IMR-90 (cell line): ENCODE measurements around the gene DUS1L. TPM values are rescaled to one million over a fixed set of nuclear protein-coding genes. Genes with fewer than 3 reads are reported as not detected.

Experiments
- ATAC-seq: fragments of 200-7000 bp; cut with Tn5 transposase; 2 replicates; pipeline ENCODE4 v1.9.1; 2020; ENCODE audit warnings: low read depth, mild to moderate bottlenecking, moderate library complexity
- BruUV-seq: library from RNA; stranded (reverse); fragments of 400-500 nt; replicated peaks from 2 replicates; lab custom pipeline; 2021; lab: Mats Ljungman, UMichigan
- CTCF ChIA-PET: fragments of 300-600 bp; formaldehyde crosslinking; extraction: SDS; loops from one replicate; lab custom pipeline; 2021; ENCODE audit warnings: antibody characterized with exemption; lab: Yijun Ruan, JAX
- POLR2A ChIA-PET: fragments of 300-600 bp; sonication (Branson Sonifier 250); formaldehyde crosslinking; loops from one replicate; lab custom pipeline; 2022; ENCODE audit warnings: antibody characterized with exemption; ENCODE audit not compliant: unreplicated experiment; lab: Charles Lee
- DNase-seq: peaks from one replicate; pipeline ENCODE4 v3.0.0; 2013
- H2AFZ ChIP-seq: replicated peaks from 2 replicates; pipeline ENCODE3; 2013; ENCODE audit warnings: low read length, mild to moderate bottlenecking; ENCODE audit not compliant: poor library complexity
- H2AK5ac ChIP-seq: 2 replicates; pipeline ENCODE4 v1.6.1; 2013; ENCODE audit warnings: low read depth, low read length, inconsistent platforms
- H2AK9ac ChIP-seq: replicated peaks from 2 replicates; pipeline ENCODE3; 2013; ENCODE audit warnings: mild to moderate bottlenecking, low read depth, low read length, moderate library complexity; ENCODE audit not compliant: poor library complexity
- H2BK120ac ChIP-seq: 2 replicates; pipeline ENCODE4 v1.6.1; 2013; ENCODE audit warnings: low read depth, low read length, inconsistent platforms
- H2BK15ac ChIP-seq: 3 replicates; pipeline ENCODE4 v1.6.1; 2013; ENCODE audit warnings: low read depth, low read length, inconsistent platforms
- H2BK20ac ChIP-seq: 2 replicates; pipeline ENCODE4 v1.6.1; 2013; ENCODE audit warnings: low read depth, mild to moderate bottlenecking, inconsistent platforms, low read length, moderate library complexity
- H2BK5ac ChIP-seq: 2 replicates; pipeline ENCODE4 v1.6.1; 2013; ENCODE audit warnings: mild to moderate bottlenecking, low read depth, low read length, inconsistent platforms; ENCODE audit not compliant: poor library complexity, severe bottlenecking
- H3K14ac ChIP-seq: replicated peaks from 2 replicates; pipeline ENCODE4 v1.6.1; 2013; ENCODE audit warnings: low read depth, low read length, inconsistent platforms
- H3K18ac ChIP-seq: 2 replicates; pipeline ENCODE4 v1.6.1; 2013; ENCODE audit warnings: low read depth, low read length, control low read depth
- H3K23ac ChIP-seq: 2 replicates; pipeline ENCODE4 v1.6.1; 2013; ENCODE audit warnings: low read depth, low read length, inconsistent platforms
- H3K27ac ChIP-seq: 2 replicates; pipeline ENCODE4 v1.5.1; 2013; ENCODE audit warnings: mild to moderate bottlenecking, control low read depth, low read length; ENCODE audit not compliant: insufficient read depth
- H3K27me3 ChIP-seq: 2 replicates; pipeline ENCODE4 v1.6.1; 2013; ENCODE audit warnings: low read length; ENCODE audit not compliant: control insufficient read depth, insufficient read depth
- H3K36me3 ChIP-seq: 2 replicates; pipeline ENCODE4 v1.6.1; 2013; ENCODE audit warnings: low read length, mixed read lengths; ENCODE audit not compliant: control insufficient read depth, insufficient read depth
- H3K4ac ChIP-seq: 2 replicates; pipeline ENCODE4 v1.6.1; 2013; ENCODE audit warnings: low read depth, low read length, inconsistent platforms
- H3K4me1 ChIP-seq: 2 replicates; pipeline ENCODE4 v1.6.1; 2013; ENCODE audit warnings: low read length, mixed read lengths; ENCODE audit not compliant: control insufficient read depth, insufficient read depth
- H3K4me2 ChIP-seq: 2 replicates; pipeline ENCODE4 v1.6.1; 2013; ENCODE audit warnings: low read depth, mild to moderate bottlenecking, control low read depth, low read length, moderate library complexity
- H3K4me3 ChIP-seq: 2 replicates; pipeline ENCODE4 v1.5.1; 2013; ENCODE audit warnings: low read depth, mild to moderate bottlenecking, control low read depth, low read length, moderate library complexity; ENCODE audit not compliant: insufficient read depth
- H3K56ac ChIP-seq: 2 replicates; pipeline ENCODE4 v1.6.1; 2013; ENCODE audit warnings: low read length, inconsistent platforms; ENCODE audit not compliant: insufficient read depth; ENCODE audit errors: extremely low read depth
- H3K79me1 ChIP-seq, 2 experiments: 2 replicates each; pipeline ENCODE4 v1.6.1; 2013; ENCODE audit warnings: low read length in 2 of 2, inconsistent platforms in 1 of 2, low read depth in 1 of 2
- H3K9ac ChIP-seq: 2 replicates; pipeline ENCODE4 v1.6.1; 2013; ENCODE audit warnings: low read depth, low read length, control low read depth
- H3K9me1 ChIP-seq: 2 replicates; pipeline ENCODE4 v1.6.1; 2013; ENCODE audit warnings: low read length, inconsistent platforms; ENCODE audit not compliant: insufficient read depth
- H3K9me3 ChIP-seq: 2 replicates; pipeline ENCODE4 v1.6.1; 2013; ENCODE audit warnings: low read length; ENCODE audit not compliant: control insufficient read depth, insufficient read depth
- H4K20me1 ChIP-seq: 2 replicates; pipeline ENCODE4 v1.6.1; 2013; ENCODE audit warnings: low read length, inconsistent platforms; ENCODE audit not compliant: insufficient read depth
- H4K5ac ChIP-seq: 2 replicates; pipeline ENCODE4 v1.6.1; 2013; ENCODE audit warnings: mild to moderate bottlenecking, low read depth, low read length, control low read depth
- H4K8ac ChIP-seq, 2 experiments: 2 replicates each; pipeline ENCODE4 v1.6.1; 2013; ENCODE audit warnings: low read depth in 2 of 2, low read length in 2 of 2, control low read depth in 1 of 2, inconsistent platforms in 1 of 2
- H4K91ac ChIP-seq: 2 replicates; pipeline ENCODE4 v1.6.1; 2013; ENCODE audit warnings: low read depth, low read length, inconsistent platforms; ENCODE audit not compliant: insufficient read depth
- BHLHE40 ChIP-seq: fragments of 150-350 bp; IDR thresholded peaks from 2 replicates; pipeline ENCODE4 v1.6.1; 2016; ENCODE audit warnings: mild to moderate bottlenecking, low read depth, low read length
- FOS ChIP-seq: fragments of 150-350 bp; IDR thresholded peaks from 2 replicates; pipeline ENCODE4 v1.6.1; 2016; ENCODE audit warnings: low read depth, low read length
- MAFK ChIP-seq: IDR thresholded peaks from 2 replicates; pipeline ENCODE4 v1.6.1; 2012; ENCODE audit warnings: low read depth, low read length, improper control_type of control experiment
- MAZ ChIP-seq: IDR thresholded peaks from 2 replicates; pipeline ENCODE4 v1.6.1; 2012; ENCODE audit warnings: low read depth, mild to moderate bottlenecking, low read length, improper control_type of control experiment, moderate library complexity, borderline replicate concordance
- MXI1 ChIP-seq: IDR thresholded peaks from 2 replicates; pipeline ENCODE4 v1.6.1; 2012; ENCODE audit warnings: low read depth, mild to moderate bottlenecking, low read length, moderate library complexity, borderline replicate concordance
- NFE2L2 ChIP-seq: fragments of 150-350 bp; IDR thresholded peaks from 2 replicates; pipeline ENCODE4 v1.6.1; 2016; ENCODE audit warnings: low read depth, mild to moderate bottlenecking, low read length
- RCOR1 ChIP-seq: IDR thresholded peaks from 2 replicates; pipeline ENCODE4 v1.6.1; 2012; ENCODE audit warnings: mild to moderate bottlenecking, low read length, improper control_type of control experiment; ENCODE audit not compliant: insufficient replicate concordance
- RFX5 ChIP-seq: IDR thresholded peaks from 2 replicates; pipeline ENCODE4 v1.8.0; 2012; ENCODE audit warnings: low read depth, mild to moderate bottlenecking, low read length, moderate library complexity
- WGBS, 2 experiments: methylation state at CpG; one replicate each; pipeline versions ENCODE4 v1.1.5 to v1.1.7; 2013; ENCODE audit warnings: missing lambda C conversion rate in 2 of 2; ENCODE audit not compliant: insufficient read length in 1 of 2; ENCODE audit errors: extremely low coverage in 2 of 2; 5-methylcytosine and 5-hydroxymethylcytosine counted together
- dilution Hi-C: fragments of 300-500 bp; cut with HindIII; formaldehyde crosslinking; loops from one replicate; pipeline ENCODE4 v1.14.3; 2018; ENCODE audit warnings: low sequenced_read_pairs; ENCODE audit not compliant: unreplicated experiment
- in situ Hi-C: fragments of 300-500 bp; cut with MboI; formaldehyde crosslinking; loops from 3 replicates; pipeline ENCODE4 v1.14.3; 2019; ENCODE audit warnings: low sequenced_read_pairs, inconsistent platforms, mixed read lengths
- intact Hi-C: fragments of 100-400 bp; cut with micrococcal nuclease; formaldehyde crosslinking; loops from 2 replicates; pipeline ENCODE4 v1.10.0; 2022
- polyA plus RNA-seq, 3 experiments: library from polyadenylated mRNA; depleted of rRNA; stranded (reverse); fragments of >200 nt; gene quantifications; 2 replicates each; pipeline ENCODE4 v1.2.3, GENCODE V29; 2012; ENCODE audit warnings: low replicate concordance in 1 of 3
- total RNA-seq: library from RNA; depleted of rRNA; stranded (reverse); fragments of >200 nt; gene quantifications from 2 replicates; pipeline ENCODE4 v1.2.3, GENCODE V29; 2012
- TF ChIP-seq, protein P1 (sequence below): fragments of 150-350 bp; IDR thresholded peaks from 2 replicates; pipeline ENCODE4 v1.6.1; 2016; ENCODE audit warnings: low read depth, mild to moderate bottlenecking, low read length, moderate library complexity, borderline replicate concordance

Gene DUS1L
- total and polyA plus RNA-seq, 2 of the 4 experiments (the other 2 are of a cell fraction): 29.0 to 76.9 TPM

DNA sequence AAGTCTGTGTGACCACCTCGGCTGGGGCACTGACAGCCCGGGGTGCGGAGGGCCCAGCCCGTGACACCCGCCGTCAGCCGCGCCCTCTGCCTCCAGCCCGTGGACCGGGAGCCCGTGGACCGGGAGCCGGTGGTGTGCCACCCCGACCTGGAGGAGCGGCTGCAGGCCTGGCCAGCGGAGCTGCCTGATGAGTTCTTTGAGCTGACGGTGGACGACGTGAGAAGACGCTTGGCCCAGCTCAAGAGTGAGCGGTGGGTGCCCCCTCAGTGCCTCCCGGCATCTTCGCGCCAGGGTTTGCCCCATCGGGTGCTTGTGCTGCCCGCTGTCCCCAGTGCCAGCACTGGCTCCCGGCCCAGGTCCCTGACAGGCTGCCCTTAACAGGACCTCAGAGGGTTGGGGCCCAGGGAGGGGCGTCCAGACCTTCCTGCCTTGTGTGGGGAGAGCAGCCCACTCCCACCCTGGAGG, 56.6 kb downstream of the DUS1L start:
- dilution Hi-C loops: no loop called here
- Histone ChIP-seq H3K36me3 (peaks cover 3% of the 10 kb centered on the region; the same call in 1 of the 2 replicates), H2BK120ac (no peak overlapping the region), H3K4me2 (no peak overlapping the region), H3K56ac (no peak overlapping the region), H3K14ac (no peak overlapping the region), H3K9me3 (no peaks in the 10 kb centered on the region), H2BK15ac (no peak overlapping the region), H2BK5ac (no peak overlapping the region), H4K91ac (no peak overlapping the region), H4K5ac (no peak overlapping the region), H3K9me1 (peaks cover 9% of the 10 kb centered on the region), H4K8ac (no peak overlapping the region), H3K4me3 (no peak overlapping the region), H4K20me1 (no peaks in the 10 kb centered on the region; the same call in 1 of the 2 replicates), H3K4me1 (peaks cover 19% of the 10 kb centered on the region), H3K23ac (no peak overlapping the region), H2AK5ac (no peak overlapping the region), H3K18ac (no peak overlapping the region), H2AK9ac (no peak overlapping the region), H3K9ac (no peak overlapping the region), H3K27me3 (no peaks in the 10 kb centered on the region), H2BK20ac (no peak overlapping the region), H2AFZ (no peak overlapping the region), H3K79me1 (peaks cover 5 to 23% of the 10 kb centered on the region in 2 experiments; a peak in 3 of 4 replicates), H3K4ac (no peak overlapping the region), H3K27ac (no peak overlapping the region)
- in situ Hi-C loops: no loop called here
- BruUV-seq: no TSS peak
- TF ChIP-seq BHLHE40 (no peak), RFX5 (no peak), MXI1 (no peak), MAFK (no peak), RCOR1 (no peak), NFE2L2 (no peak), FOS (no peak), MAZ (no peak)
- TF ChIP-seq, protein P1, sequence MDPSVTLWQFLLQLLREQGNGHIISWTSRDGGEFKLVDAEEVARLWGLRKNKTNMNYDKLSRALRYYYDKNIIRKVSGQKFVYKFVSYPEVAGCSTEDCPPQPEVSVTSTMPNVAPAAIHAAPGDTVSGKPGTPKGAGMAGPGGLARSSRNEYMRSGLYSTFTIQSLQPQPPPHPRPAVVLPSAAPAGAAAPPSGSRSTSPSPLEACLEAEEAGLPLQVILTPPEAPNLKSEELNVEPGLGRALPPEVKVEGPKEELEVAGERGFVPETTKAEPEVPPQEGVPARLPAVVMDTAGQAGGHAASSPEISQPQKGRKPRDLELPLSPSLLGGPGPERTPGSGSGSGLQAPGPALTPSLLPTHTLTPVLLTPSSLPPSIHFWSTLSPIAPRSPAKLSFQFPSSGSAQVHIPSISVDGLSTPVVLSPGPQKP: no peak
- ChIA-PET POLR2A (no interaction called here), CTCF (no interaction called here)
- DNase-seq (no peak), ATAC-seq (no peak)
- 92% methylated on average over 21 of the region's 28 CpGs; no CpG with 5 or more reads in 1 of the 2 experiments for WGBS, 2 experiments
- intact Hi-C loops: no loop called here
